Endothelial cell of umbilical vein (primary cell): Measurements from ENCODE around the gene EML4. TPM values are rescaled to one million over a fixed set of nuclear protein-coding genes. Genes with fewer than 3 reads are reported as not detected.
A peak's percentile ranks its signal among the peaks of the same experiment; 100 is the strongest.

Source experiments
- BruUV-seq: library from RNA; stranded (reverse); fragments of 400-500 nt; replicated peaks from 2 replicates; lab custom pipeline; 2021; lab: Mats Ljungman, UMichigan
- CTCF ChIA-PET: fragments of 300-600, 350-600 bp; sonication (Branson Sonifier 250); formaldehyde crosslinking; loops from one replicate; lab custom pipeline; 2021; ENCODE audit warnings: antibody characterized with exemption, inconsistent platforms; lab: Charles Lee
- POLR2A ChIA-PET: fragments of 300-600, 350-600 bp; sonication (Branson Sonifier 250); formaldehyde crosslinking; loops from one replicate; lab custom pipeline; 2021; ENCODE audit warnings: antibody characterized with exemption, inconsistent platforms; lab: Charles Lee
- DNase-seq: peaks from one replicate; pipeline ENCODE4 v3.0.0-alpha.2; 2011; ENCODE audit warnings: low read depth, low spot score
- FAIRE-seq: peaks from 2 replicates; lab custom pipeline; 2011; peaks lifted over from hg19 to GRCh38; lab: Jason Lieb, UNC
- H2AFZ ChIP-seq: 2 replicates; pipeline ENCODE4 v1.6.0; 2012; ENCODE audit warnings: low read depth, low read length, control low read depth, inconsistent platforms
- H3K27ac ChIP-seq: 2 replicates; pipeline ENCODE4 v1.5.1; 2011; ENCODE audit warnings: low read depth, mild to moderate bottlenecking, control low read depth, low read length, moderate library complexity; ENCODE audit not compliant: insufficient read depth
- H3K27me3 ChIP-seq, 2 experiments: 2 replicates each; pipeline versions ENCODE4 v1.6.0 to v1.6.1; 2011; ENCODE audit warnings: low read length in 2 of 2, mixed read lengths in 1 of 2; ENCODE audit not compliant: control insufficient read depth in 2 of 2, insufficient read depth in 2 of 2
- H3K36me3 ChIP-seq, 2 experiments: 2 replicates in 1 of 2; 3 replicates in 1 of 2; pipeline ENCODE4 v1.5.1; 2011; ENCODE audit warnings: low read length in 2 of 2, mild to moderate bottlenecking in 1 of 2, moderate library complexity in 1 of 2; ENCODE audit not compliant: control insufficient read depth in 2 of 2, insufficient read depth in 2 of 2; ENCODE audit errors: extremely low read depth in 1 of 2
- H3K4me1 ChIP-seq: 3 replicates; pipeline ENCODE4 v1.5.1; 2011; ENCODE audit warnings: mild to moderate bottlenecking, low read length; ENCODE audit not compliant: control insufficient read depth, insufficient read depth; ENCODE audit errors: extremely low read depth
- H3K4me2 ChIP-seq: 2 replicates; pipeline ENCODE4 v1.6.1; 2011; ENCODE audit warnings: low read length, control low read depth, mixed read lengths; ENCODE audit not compliant: insufficient read depth
- H3K4me3 ChIP-seq, 3 experiments: fragments of 200-600 bp in 1 of 3; sonication (generic), shearing (Covaris generic) in 1 of 3; replicated peaks in 1 of 3; 2 replicates each; pipeline ENCODE4 v1.5.1; 2011 to 2016; ENCODE audit warnings: control low read depth in 3 of 3, low read length in 3 of 3, mild to moderate bottlenecking in 2 of 3, inconsistent platforms in 1 of 3, low read depth in 1 of 3, moderate library complexity in 1 of 3; ENCODE audit not compliant: insufficient read depth in 1 of 3
- H3K79me2 ChIP-seq: 2 replicates; pipeline ENCODE4 v1.6.0; 2012; ENCODE audit warnings: low read length, inconsistent platforms; ENCODE audit not compliant: control insufficient read depth, insufficient read depth
- H3K9ac ChIP-seq: replicated peaks from 2 replicates; pipeline ENCODE3; 2011; ENCODE audit warnings: low read length, control low read depth; ENCODE audit not compliant: insufficient read depth; ENCODE audit errors: extremely low read depth
- H3K9me1 ChIP-seq: replicated peaks from 3 replicates; pipeline ENCODE4 v1.6.0; 2011; ENCODE audit warnings: mild to moderate bottlenecking, low read length; ENCODE audit not compliant: control insufficient read depth, insufficient read depth; ENCODE audit errors: extremely low read depth
- H3K9me3 ChIP-seq: replicated peaks from 2 replicates; pipeline ENCODE4 v1.5.1; 2012; ENCODE audit warnings: low read length, inconsistent platforms; ENCODE audit not compliant: control insufficient read depth, insufficient read depth
- H4K20me1 ChIP-seq: replicated peaks from 2 replicates; pipeline ENCODE3; 2011; ENCODE audit warnings: mild to moderate bottlenecking, low read length; ENCODE audit not compliant: control insufficient read depth, insufficient read depth; ENCODE audit errors: extremely low read depth
- EZH2 ChIP-seq: IDR thresholded peaks from 2 replicates; pipeline ENCODE4 v1.6.1; 2012; ENCODE audit warnings: borderline replicate concordance, low read depth, mild to moderate bottlenecking, moderate library complexity, low read length, inconsistent platforms; ENCODE audit not compliant: severe bottlenecking
- FOS ChIP-seq: IDR thresholded peaks from 2 replicates; pipeline ENCODE4 v1.6.1; 2011; ENCODE audit warnings: mild to moderate bottlenecking, low read length, moderate library complexity, borderline replicate concordance; ENCODE audit not compliant: insufficient read depth
- GATA2 ChIP-seq: IDR thresholded peaks from 2 replicates; pipeline ENCODE4 v1.7.0; 2011; ENCODE audit warnings: low read depth, mild to moderate bottlenecking, moderate library complexity, mixed read lengths, low read length; ENCODE audit not compliant: insufficient read length, insufficient read depth
- JUN ChIP-seq: IDR thresholded peaks from 2 replicates; pipeline ENCODE4 v1.6.1; 2011; ENCODE audit warnings: borderline replicate concordance, low read depth; ENCODE audit not compliant: insufficient read length, insufficient read depth
- MYC ChIP-seq: IDR thresholded peaks from one replicate; pipeline ENCODE4 v1.6.1; 2011; ENCODE audit warnings: mild to moderate bottlenecking, low read depth, low read length
- POLR2A ChIP-seq: IDR thresholded peaks from 2 replicates; pipeline ENCODE4 v1.6.1; 2012; ENCODE audit warnings: low read depth, mild to moderate bottlenecking, control low read depth, low read length
- POLR2AphosphoS5 ChIP-seq: IDR thresholded peaks from 2 replicates; pipeline ENCODE4 v1.6.1; 2012; ENCODE audit warnings: low read depth, mild to moderate bottlenecking, control low read depth, low read length, moderate library complexity; ENCODE audit not compliant: insufficient read depth
- dilution Hi-C: fragments of 300-500 bp; cut with MboI; formaldehyde crosslinking; loops from one replicate; pipeline ENCODE4 v1.15.0; 2019; ENCODE audit warnings: low sequenced_read_pairs; ENCODE audit not compliant: extremely low pct_ligation_motif_present
- intact Hi-C: fragments of 100-400 bp; cut with micrococcal nuclease; formaldehyde crosslinking; loops from one replicate; pipeline ENCODE4 v1.10.0; 2022
- polyA plus RNA-seq, 4 experiments: library from polyadenylated mRNA; depleted of rRNA in 3 of 4; stranded (reverse) in 3 of 4; unstranded in 1 of 4; fragments of >200 nt; gene quantifications; 2 replicates each; pipeline versions ENCODE4 v1.2.1 to v1.2.3, GENCODE V29; 2011 to 2012; ENCODE audit warnings: missing spikeins in 1 of 4
- total RNA-seq: library from RNA; stranded (reverse); gene quantifications from 2 replicates; pipeline ENCODE4 v1.2.3, GENCODE V29; 2021
- TF ChIP-seq, protein P1 (sequence below): IDR thresholded peaks from 2 replicates; pipeline ENCODE4 v1.6.1; 2011; ENCODE audit not compliant: insufficient read depth, insufficient read length
- TF ChIP-seq, protein P2 (sequence below), 2 donors: IDR thresholded peaks; 1 replicate in 1 of 2; 2 replicates in 1 of 2; pipeline ENCODE4 v1.5.1; 2011; ENCODE audit warnings: low read length in 2 of 2, mild to moderate bottlenecking in 2 of 2, moderate library complexity in 2 of 2, control low read depth in 1 of 2, inconsistent platforms in 1 of 2, low read depth in 1 of 2; ENCODE audit not compliant: insufficient read depth in 1 of 2; ENCODE audit errors: extremely low read depth in 1 of 2

Gene EML4
- total and polyA plus RNA-seq, 2 donors (not counting 3 experiments of a cell fraction or from before 2014, with no cell fraction given), result 13.3 to 32.0 TPM

DNA sequence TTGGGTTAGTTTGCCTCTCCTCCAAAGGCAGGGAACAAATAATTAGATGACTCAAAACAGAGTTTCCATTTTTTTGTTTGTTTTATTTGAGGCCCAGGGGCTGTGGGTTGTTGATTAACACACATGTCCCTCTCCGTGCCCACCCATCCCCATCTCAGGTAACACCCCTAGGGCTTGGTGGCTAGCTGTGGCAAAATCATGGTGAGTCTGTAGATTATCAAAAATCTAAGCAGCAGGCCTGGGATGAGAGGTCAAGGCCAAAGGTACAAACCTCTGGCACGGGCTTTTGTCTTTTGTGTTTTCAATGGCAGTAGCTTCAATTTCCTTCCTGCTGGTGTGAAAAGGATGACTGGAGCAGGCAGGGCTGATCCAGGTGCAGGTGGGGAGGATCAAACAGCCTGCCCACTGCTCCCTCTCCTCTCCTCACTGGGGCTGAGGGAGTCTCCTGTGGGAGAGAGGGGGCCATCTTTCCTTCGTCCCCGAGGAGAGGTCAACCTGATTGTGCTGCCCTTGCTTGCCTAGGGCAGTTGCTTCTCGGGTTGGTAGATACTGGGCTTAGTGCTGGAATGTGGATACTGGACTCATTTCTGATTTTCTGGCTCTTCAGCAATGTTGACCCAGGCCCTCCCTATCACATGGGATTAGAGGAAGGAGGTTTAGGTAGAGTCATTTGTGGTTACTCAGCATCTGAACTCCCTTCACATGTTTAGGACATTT lies 31.9 kb upstream of the EML4 start:
- Histone ChIP-seq H3K4me2 (no peak overlapping the region), H3K27ac (no peak overlapping the region), H3K36me3 (no peaks in the 10 kb centered on the region), H3K27me3 (no peaks in the 10 kb centered on the region), H3K4me3 (no peak overlapping the region), H3K4me1 (peaks cover 49% of the 10 kb centered on the region), H3K9me1 (no peaks in the 10 kb centered on the region), H3K79me2 (no peaks in the 10 kb centered on the region), H2AFZ (no peak overlapping the region), H4K20me1 (no peaks in the 10 kb centered on the region), H3K9me3 (no peaks in the 10 kb centered on the region), H3K9ac (no peak overlapping the region)
- FAIRE-seq (peak; percentile 24), DNase-seq (no peak)
- intact Hi-C loops (no loop called here), dilution Hi-C loops (no loop called here)
- ChIA-PET POLR2A (no interaction called here), CTCF (interaction anchor here (1.5 to 2.2 kb wide), 2 partner anchors 26 to 191 kb away, joined by 5 to 8 read pairs; no protein-coding TSS in a partner anchor)
- TF ChIP-seq JUN, result no peak
- BruUV-seq, result no TSS peak

- Histone ChIP-seq H3K27me3 (no peaks in the 10 kb centered on the region), H3K4me2 (no peak overlapping the region), H3K36me3 (no peaks in the 10 kb centered on the region), H3K4me1 (peaks cover 44% of the 10 kb centered on the region), H4K20me1 (no peaks in the 10 kb centered on the region), H3K4me3 (no peak overlapping the region), H3K27ac (no peak overlapping the region), H2AFZ (no peak overlapping the region), H3K79me2 (no peaks in the 10 kb centered on the region), H3K9me1 (no peaks in the 10 kb centered on the region), H3K9ac (no peak overlapping the region), H3K9me3 (no peaks in the 10 kb centered on the region)
- no peak for TF ChIP-seq GATA2
- no peak for TF ChIP-seq JUN
- TF ChIP-seq, protein P1, sequence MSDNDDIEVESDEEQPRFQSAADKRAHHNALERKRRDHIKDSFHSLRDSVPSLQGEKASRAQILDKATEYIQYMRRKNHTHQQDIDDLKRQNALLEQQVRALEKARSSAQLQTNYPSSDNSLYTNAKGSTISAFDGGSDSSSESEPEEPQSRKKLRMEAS, result no peak
- no peak for TF ChIP-seq POLR2AphosphoS5
- no peak for TF ChIP-seq POLR2A
- no peak for TF ChIP-seq EZH2
- no peak for TF ChIP-seq MYC
- TF ChIP-seq, protein P2, sequence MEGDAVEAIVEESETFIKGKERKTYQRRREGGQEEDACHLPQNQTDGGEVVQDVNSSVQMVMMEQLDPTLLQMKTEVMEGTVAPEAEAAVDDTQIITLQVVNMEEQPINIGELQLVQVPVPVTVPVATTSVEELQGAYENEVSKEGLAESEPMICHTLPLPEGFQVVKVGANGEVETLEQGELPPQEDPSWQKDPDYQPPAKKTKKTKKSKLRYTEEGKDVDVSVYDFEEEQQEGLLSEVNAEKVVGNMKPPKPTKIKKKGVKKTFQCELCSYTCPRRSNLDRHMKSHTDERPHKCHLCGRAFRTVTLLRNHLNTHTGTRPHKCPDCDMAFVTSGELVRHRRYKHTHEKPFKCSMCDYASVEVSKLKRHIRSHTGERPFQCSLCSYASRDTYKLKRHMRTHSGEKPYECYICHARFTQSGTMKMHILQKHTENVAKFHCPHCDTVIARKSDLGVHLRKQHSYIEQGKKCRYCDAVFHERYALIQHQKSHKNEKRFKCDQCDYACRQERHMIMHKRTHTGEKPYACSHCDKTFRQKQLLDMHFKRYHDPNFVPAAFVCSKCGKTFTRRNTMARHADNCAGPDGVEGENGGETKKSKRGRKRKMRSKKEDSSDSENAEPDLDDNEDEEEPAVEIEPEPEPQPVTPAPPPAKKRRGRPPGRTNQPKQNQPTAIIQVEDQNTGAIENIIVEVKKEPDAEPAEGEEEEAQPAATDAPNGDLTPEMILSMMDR (IDR thresholded peaks at IDR 0.05; ENCODE audit: extremely low read depth in 1 of 2, insufficient read depth in 1 of 2, low read depth in 1 of 2, low read length in 2 of 2), result no peak
- TF ChIP-seq FOS, result no peak
- no TSS peak for BruUV-seq
- CTCF ChIA-PET, result interaction anchor here (1.0 to 1.3 kb wide), 4 partner anchors 9 to 49 kb away, joined by 3 to 4 read pairs (median 4); no protein-coding TSS in a partner anchor
- POLR2A ChIA-PET, result interaction anchor here (0.6 kb wide), 1 partner anchor 244 kb away, joined by 3 read pairs; no protein-coding TSS in a partner anchor
- intact Hi-C loops, result no loop called here
- peak; percentile 88 for FAIRE-seq
- peak; percentile 68 for DNase-seq
- dilution Hi-C loops, result no loop called here
Measured at GRCh38 chr2:42138163-42139015, 30.8 kb upstream of the EML4 start.
